Suprapubic skin (tissue), 3 donors: ENCODE measurements around the gene XPO6.

ENCODE experiments used
- EP300 ChIP-seq: sonication (generic); formaldehyde crosslinking; IDR thresholded peaks from one replicate; pipeline ENCODE4 v1.6.1; 2017; ENCODE audit warnings: antibody characterized with exemption
- POLR2A ChIP-seq, 2 donors: fragments of 450-650 bp; IDR thresholded peaks; one replicate each; pipeline ENCODE4 v1.6.1; 2017; ENCODE audit warnings: antibody characterized with exemption in 2 of 2, mild to moderate bottlenecking in 2 of 2, moderate library complexity in 2 of 2
- TF ChIP-seq, protein P1 (sequence below), 2 donors: fragments of 200-600 bp in 1 of 2; fragments of 450-650 bp in 1 of 2; sonication (generic) in 1 of 2; IDR thresholded peaks; one replicate each; pipeline ENCODE4 v1.5.1; 2016 to 2019; ENCODE audit warnings: antibody characterized with exemption in 2 of 2, mild to moderate bottlenecking in 1 of 2, moderate library complexity in 1 of 2

DNA sequence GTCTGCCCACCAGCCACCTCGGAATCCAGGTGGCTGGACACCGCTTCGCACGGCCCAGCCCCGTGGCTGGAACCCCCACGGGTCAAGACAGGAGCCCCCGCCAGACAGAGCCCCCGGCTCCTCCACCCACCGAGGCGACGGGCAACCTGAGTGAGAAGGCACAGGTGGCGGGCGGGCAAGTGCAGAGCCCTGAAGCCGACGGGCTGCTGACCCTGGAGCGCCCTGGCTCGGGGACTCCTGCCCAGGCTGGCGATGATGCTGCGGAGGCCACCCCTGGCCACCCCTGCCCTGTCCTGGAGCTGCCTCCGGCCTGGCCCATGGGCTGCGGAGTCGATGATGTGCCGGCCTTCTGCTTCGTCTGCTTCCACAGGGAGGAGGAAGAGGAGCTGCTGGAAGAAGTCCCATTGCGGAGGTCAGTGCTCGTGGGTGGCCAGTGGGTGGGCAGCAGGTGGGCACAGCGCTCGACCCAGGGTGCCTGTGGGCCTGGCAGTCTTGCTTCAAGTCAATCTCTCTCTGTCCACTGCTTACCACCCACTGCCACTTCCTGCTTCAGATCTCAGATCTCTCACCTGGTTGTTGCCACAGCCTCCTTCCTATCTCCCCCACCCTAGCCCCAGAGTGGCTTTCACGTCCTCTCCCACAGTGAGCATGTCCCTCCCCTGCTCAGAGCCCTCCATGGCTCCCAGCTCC is 47.5 kb upstream of the XPO6 start:
- TF ChIP-seq, protein P1, sequence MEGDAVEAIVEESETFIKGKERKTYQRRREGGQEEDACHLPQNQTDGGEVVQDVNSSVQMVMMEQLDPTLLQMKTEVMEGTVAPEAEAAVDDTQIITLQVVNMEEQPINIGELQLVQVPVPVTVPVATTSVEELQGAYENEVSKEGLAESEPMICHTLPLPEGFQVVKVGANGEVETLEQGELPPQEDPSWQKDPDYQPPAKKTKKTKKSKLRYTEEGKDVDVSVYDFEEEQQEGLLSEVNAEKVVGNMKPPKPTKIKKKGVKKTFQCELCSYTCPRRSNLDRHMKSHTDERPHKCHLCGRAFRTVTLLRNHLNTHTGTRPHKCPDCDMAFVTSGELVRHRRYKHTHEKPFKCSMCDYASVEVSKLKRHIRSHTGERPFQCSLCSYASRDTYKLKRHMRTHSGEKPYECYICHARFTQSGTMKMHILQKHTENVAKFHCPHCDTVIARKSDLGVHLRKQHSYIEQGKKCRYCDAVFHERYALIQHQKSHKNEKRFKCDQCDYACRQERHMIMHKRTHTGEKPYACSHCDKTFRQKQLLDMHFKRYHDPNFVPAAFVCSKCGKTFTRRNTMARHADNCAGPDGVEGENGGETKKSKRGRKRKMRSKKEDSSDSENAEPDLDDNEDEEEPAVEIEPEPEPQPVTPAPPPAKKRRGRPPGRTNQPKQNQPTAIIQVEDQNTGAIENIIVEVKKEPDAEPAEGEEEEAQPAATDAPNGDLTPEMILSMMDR (IDR thresholded peaks at IDR 0.05), result no peak
- TF ChIP-seq EP300 (no peak), POLR2A (IDR thresholded peaks at IDR 0.05) (no peak)
